Progenitor cell of endocrine pancreas (in vitro differentiated cells): ENCODE measurements around the gene ORAI3. TPM values are rescaled to one million over a fixed set of nuclear protein-coding genes. Genes with fewer than 3 reads are reported as not detected.
A peak's percentile ranks its signal among the peaks of the same experiment; 100 is the strongest.

Experiments
- DNase-seq: peaks from one replicate; pipeline ENCODE4 v3.0.0; 2021; ENCODE audit warnings: low spot score; ENCODE audit not compliant: unreplicated experiment
- H3K27ac Mint-ChIP-seq: 2 replicates; pipeline ENCODE4 v1.8.0; 2021; ENCODE audit warnings: mild to moderate bottlenecking, moderate library complexity, mixed read lengths
- H3K27me3 Mint-ChIP-seq: 2 replicates; pipeline ENCODE4 v1.8.0; 2021; ENCODE audit warnings: mixed read lengths
- H3K36me3 Mint-ChIP-seq: 2 replicates; pipeline ENCODE4 v1.8.0; 2022; ENCODE audit warnings: mixed read lengths; ENCODE audit not compliant: insufficient read depth
- H3K4me1 Mint-ChIP-seq: 2 replicates; pipeline ENCODE4 v1.8.0; 2021; ENCODE audit warnings: low read depth, mixed read lengths
- H3K4me3 Mint-ChIP-seq: 2 replicates; pipeline ENCODE4 v1.8.0; 2021; ENCODE audit warnings: low read depth, mild to moderate bottlenecking, moderate library complexity, mixed read lengths
- H3K9me3 Mint-ChIP-seq: 2 replicates; pipeline ENCODE4 v1.8.0; 2021; ENCODE audit warnings: low read depth, mixed read lengths
- total RNA-seq: library from RNA; stranded (reverse); gene quantifications from 2 replicates; pipeline ENCODE4 v1.2.1, GENCODE V29; 2021
- TF ChIP-seq, protein P1 (sequence below): fragments of 200-600 bp; sonication (generic); IDR thresholded peaks from one replicate; pipeline ENCODE4 v1.5.0; 2021; ENCODE audit warnings: antibody characterized with exemption, mild to moderate bottlenecking; ENCODE audit not compliant: unreplicated experiment

The ORAI3 gene
- total RNA-seq, 1 donor from 2014 or later = 19.1 TPM

- Mint-ChIP-seq H3K4me1 (peaks cover 3% of the 10 kb centered on the region), H3K27ac (no peak overlapping the region), H3K36me3 (no peaks in the 10 kb centered on the region), H3K4me3 (peak overlapping the region; percentile 34), H3K9me3 (no peaks in the 10 kb centered on the region), H3K27me3 (peaks cover 43% of the 10 kb centered on the region)
- TF ChIP-seq, protein P1, sequence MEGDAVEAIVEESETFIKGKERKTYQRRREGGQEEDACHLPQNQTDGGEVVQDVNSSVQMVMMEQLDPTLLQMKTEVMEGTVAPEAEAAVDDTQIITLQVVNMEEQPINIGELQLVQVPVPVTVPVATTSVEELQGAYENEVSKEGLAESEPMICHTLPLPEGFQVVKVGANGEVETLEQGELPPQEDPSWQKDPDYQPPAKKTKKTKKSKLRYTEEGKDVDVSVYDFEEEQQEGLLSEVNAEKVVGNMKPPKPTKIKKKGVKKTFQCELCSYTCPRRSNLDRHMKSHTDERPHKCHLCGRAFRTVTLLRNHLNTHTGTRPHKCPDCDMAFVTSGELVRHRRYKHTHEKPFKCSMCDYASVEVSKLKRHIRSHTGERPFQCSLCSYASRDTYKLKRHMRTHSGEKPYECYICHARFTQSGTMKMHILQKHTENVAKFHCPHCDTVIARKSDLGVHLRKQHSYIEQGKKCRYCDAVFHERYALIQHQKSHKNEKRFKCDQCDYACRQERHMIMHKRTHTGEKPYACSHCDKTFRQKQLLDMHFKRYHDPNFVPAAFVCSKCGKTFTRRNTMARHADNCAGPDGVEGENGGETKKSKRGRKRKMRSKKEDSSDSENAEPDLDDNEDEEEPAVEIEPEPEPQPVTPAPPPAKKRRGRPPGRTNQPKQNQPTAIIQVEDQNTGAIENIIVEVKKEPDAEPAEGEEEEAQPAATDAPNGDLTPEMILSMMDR = no peak
- DNase-seq = no peak
Measured at GRCh38 chr16:30995927-30996323, 47.1 kb downstream of the ORAI3 start.

- DNase-seq = no peak
- peaks cover 43% of the 10 kb centered on the region for H3K27me3 Mint-ChIP-seq
- no peak overlapping the region for H3K27ac Mint-ChIP-seq
- H3K4me1 Mint-ChIP-seq = peaks cover 3% of the 10 kb centered on the region
- H3K9me3 Mint-ChIP-seq = no peaks in the 10 kb centered on the region
- no peaks in the 10 kb centered on the region for H3K36me3 Mint-ChIP-seq
- H3K4me3 Mint-ChIP-seq = peak overlapping the region; percentile 44
- TF ChIP-seq, protein P1 = no peak
Measured at GRCh38 chr16:30996324-30996984, 47.6 kb downstream of the ORAI3 start.

- H3K36me3 Mint-ChIP-seq = no peaks in the 10 kb centered on the region
Measured at GRCh38 chr16:30996985-30997724, 48.3 kb downstream of the ORAI3 start.

DNA sequence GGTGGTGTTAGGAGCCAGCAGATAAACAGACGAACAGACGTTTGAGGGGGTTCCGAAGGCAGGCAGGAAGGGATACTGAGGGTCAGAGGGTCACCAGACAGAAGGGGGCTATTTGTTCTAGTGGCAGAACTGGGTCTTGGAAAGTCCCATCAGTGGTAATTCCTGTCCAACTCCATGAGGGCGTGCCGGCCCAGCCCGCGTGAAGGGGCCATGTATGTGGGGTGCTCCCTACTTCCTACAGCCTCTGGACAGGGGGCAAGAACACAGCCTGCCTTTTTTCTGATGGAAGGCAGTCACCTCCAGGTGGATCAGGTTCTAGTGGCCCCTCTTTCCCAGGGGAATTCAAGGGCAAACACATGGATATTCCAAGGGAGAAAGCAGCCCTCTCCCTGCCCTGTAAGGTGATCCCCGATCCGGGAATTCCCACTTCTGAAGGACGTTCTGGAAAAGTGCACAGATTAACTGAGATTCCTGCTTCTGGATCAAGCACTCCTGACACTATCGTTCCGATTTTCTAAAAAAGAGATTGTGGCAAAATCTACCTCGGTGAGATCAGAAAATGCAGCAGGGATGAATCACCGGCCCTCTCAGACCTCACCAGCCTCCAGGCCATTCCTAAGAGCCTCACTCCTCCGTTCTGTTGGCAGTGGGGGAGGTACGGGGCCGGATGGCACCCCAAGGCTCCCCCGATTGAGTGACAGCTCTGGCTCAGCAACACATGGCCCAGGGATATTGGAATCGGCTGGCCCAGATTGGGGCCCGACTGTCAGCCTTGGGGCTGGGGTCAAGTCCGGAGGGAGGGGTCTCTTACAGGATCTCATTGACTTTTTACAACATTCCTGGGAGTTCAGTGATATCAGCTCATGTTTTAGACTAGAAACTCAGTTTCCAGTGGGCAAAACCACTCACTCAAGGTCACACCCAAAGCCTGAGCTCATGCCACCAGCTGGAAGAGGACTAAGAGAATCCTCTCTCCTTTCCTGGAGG, 49.1 kb downstream of the ORAI3 start:
- Mint-ChIP-seq H3K27ac (no peak overlapping the region), H3K9me3 (no peaks in the 10 kb centered on the region), H3K36me3 (no peaks in the 10 kb centered on the region), H3K4me1 (peaks cover 5% of the 10 kb centered on the region), H3K27me3 (peaks cover 51% of the 10 kb centered on the region), H3K4me3 (peak overlapping the region; percentile 61)
- TF ChIP-seq, protein P1 = no peak
- no peak for DNase-seq

More at GRCh38 chr16:30996985-30997724, 48.3 kb downstream of the ORAI3 start:
- H3K27ac Mint-ChIP-seq = no peak overlapping the region
- TF ChIP-seq, protein P1 = no peak
- H3K9me3 Mint-ChIP-seq = no peaks in the 10 kb centered on the region
- peak; percentile 39 for DNase-seq
- H3K4me1 Mint-ChIP-seq = peaks cover 4% of the 10 kb centered on the region
- H3K4me3 Mint-ChIP-seq = peak overlapping the region; percentile 61
- H3K27me3 Mint-ChIP-seq = peaks cover 49% of the 10 kb centered on the region
